WI38 (cell line): ENCODE measurements around the gene CELF1.

Experiments
- H3K4me3 ChIP-seq: 2 replicates; pipeline ENCODE4 v1.5.1; 2011; ENCODE audit warnings: low read depth, mild to moderate bottlenecking, control low read depth, low read length
- TF ChIP-seq, protein P1 (sequence below): IDR thresholded peaks from 2 replicates; pipeline ENCODE4 v1.5.1; 2012; ENCODE audit warnings: low read depth, mild to moderate bottlenecking, control low read depth, low read length

The CELF1 gene

DNA sequence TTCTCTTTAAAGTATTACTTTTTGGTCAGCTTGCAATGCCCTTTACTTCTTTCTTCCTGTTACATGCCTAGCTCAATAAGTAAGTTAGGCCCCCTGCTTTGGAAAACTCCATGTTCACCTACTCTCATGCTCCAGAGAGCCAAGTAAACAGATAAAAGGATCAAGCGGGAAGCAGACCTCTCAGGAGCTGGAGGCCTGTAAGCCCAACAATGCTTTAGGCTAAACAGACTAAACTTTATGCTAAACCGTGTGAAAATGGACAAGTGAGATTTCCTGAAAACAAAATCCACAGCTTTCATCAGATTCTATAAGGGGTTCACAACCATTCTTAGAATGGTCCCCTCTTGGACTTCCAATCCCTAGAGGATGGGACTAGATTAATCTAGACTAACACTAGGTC lies 40.2 kb downstream of the CELF1 start:
- TF ChIP-seq, protein P1, sequence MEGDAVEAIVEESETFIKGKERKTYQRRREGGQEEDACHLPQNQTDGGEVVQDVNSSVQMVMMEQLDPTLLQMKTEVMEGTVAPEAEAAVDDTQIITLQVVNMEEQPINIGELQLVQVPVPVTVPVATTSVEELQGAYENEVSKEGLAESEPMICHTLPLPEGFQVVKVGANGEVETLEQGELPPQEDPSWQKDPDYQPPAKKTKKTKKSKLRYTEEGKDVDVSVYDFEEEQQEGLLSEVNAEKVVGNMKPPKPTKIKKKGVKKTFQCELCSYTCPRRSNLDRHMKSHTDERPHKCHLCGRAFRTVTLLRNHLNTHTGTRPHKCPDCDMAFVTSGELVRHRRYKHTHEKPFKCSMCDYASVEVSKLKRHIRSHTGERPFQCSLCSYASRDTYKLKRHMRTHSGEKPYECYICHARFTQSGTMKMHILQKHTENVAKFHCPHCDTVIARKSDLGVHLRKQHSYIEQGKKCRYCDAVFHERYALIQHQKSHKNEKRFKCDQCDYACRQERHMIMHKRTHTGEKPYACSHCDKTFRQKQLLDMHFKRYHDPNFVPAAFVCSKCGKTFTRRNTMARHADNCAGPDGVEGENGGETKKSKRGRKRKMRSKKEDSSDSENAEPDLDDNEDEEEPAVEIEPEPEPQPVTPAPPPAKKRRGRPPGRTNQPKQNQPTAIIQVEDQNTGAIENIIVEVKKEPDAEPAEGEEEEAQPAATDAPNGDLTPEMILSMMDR, result no peak

DNA sequence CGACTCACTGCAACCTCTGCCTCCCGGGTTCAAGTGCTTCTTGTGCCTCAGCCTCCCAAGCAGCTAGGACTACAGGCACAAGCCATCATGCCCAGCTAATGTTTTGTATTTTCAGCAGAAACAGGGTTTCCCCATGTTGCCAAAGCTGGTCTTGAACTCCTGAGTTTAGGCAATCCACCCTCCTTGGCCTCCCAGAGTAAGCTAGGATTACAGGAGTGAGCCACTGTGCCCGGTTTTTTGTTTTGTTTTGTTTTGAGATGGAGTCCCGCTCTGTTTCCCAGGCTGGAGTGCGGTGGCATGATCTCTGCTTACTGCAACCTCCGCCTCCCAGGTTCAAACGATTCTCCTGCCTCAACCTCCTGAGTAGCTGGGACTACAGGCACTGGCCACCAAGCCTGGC lies 41.0 kb downstream of the CELF1 start:
- H3K4me3 ChIP-seq, result no peak overlapping the region

More for the DNA sequence above, 40.2 kb downstream of the CELF1 start:
- H3K4me3 ChIP-seq, result no peak overlapping the region

DNA sequence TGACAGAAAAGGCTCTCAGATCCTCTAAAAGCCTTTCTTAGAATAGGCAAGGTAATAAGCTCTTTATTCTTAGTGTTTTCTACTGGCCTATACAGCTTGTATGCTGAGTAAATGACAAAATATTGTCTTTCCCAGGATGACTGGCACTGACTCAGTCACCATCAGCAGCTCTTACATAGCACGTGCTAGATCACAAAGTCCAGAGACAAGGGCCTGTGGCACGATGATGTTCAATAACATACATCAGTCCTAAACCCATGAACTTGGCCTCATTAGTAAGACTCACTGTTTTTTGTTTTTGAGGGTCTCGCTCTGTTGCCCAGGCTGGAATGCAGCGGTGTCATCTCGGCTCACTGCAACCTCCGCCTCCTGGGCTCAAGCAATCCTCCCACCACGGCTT lies 42.7 kb downstream of the CELF1 start:
- TF ChIP-seq, protein P1, result no peak

More for the DNA sequence above, 41.0 kb downstream of the CELF1 start:
- TF ChIP-seq, protein P1, result no peak

DNA sequence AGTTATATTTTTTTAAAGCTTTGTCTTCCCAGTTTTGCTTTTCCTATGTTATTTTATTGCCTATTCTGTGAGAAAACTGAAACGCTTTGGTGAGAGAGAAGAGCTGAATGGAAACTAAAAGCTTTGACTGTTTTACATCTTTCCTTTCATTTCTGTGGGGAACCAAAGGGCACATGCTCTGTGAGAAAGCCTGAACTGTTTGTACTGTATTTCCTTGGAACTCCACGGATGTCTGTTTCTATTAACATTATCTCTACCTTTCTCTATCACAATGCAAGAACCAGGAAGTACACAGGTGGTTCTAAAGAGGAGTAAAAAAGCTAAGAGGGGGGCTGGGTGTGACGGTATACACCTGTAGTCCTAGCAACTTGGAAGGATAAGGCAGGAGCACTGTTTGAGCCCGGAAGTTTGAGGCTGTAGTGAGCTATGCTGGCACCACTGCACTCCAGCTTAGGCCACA lies 43.8 kb downstream of the CELF1 start:
- TF ChIP-seq, protein P1, result no peak
- no peak overlapping the region for H3K4me3 ChIP-seq

More for the DNA sequence above, 42.7 kb downstream of the CELF1 start:
- H3K4me3 ChIP-seq, result no peak overlapping the region

DNA sequence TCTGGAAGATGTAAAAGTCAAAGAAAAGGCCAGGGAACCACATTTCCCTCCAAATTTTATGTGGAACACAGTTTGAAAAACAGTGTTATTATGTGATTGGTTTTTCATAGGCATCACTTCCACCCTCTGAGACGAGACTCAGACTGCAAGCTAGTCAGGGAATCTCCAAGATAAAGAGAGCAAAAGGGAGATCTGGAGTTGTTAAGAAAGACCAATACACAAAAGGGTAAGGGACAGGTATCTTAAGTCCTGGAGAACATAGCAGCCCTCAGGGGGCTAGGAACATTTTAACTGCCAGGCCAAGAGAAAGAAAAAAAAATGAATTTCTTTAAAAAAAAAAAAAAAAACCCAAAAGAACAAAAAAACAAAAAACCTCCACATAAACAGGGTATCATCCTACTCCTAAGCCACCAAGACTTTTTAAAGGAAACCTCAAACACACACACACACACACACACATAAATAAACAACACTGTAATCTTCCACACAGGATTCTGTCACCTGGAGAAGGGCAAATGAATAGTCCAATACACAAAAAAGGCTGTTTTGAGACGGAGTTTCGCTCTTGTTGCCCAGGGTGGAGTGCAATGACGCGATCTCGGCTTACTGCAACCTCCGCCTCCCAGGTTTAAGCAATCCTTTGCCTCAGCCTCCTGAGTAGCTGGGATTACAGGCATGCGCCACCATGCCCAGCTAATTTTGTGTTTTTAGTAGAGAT lies 44.5 kb downstream of the CELF1 start:
- H3K4me3 ChIP-seq, result no peak overlapping the region
- TF ChIP-seq, protein P1, result no peak

DNA sequence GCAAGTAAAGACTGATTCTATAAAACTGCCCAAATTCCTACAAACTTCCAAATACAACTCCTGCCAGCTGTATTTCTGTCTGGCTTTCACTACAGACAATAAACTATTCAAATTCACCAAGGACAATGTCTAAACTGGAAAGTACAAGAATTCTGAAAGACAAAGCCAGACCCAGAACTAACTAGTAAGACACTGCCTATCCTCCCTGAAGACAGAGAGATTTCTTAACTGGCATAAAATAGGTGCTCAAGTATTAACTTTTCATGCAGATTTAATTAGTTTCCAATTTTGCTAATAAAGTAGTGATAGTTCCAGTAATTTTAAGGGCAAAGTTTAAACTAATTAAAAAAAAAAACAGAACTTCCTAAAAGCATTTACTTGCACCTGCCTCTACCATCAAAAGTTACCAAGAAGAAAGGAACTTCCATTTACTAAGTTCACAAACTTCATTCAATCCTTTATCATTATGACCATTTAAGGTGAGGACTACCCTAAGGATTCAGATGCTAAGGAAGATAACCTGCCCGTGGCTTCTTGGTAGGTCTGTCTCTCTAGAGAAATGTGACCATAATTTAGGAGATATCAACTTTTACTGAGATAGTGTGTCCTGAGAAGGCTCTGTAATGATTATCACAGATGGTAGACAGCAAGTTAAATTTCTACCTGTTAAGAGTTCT lies 45.2 kb downstream of the CELF1 start:
- no peak overlapping the region for H3K4me3 ChIP-seq
- TF ChIP-seq, protein P1, result no peak

DNA sequence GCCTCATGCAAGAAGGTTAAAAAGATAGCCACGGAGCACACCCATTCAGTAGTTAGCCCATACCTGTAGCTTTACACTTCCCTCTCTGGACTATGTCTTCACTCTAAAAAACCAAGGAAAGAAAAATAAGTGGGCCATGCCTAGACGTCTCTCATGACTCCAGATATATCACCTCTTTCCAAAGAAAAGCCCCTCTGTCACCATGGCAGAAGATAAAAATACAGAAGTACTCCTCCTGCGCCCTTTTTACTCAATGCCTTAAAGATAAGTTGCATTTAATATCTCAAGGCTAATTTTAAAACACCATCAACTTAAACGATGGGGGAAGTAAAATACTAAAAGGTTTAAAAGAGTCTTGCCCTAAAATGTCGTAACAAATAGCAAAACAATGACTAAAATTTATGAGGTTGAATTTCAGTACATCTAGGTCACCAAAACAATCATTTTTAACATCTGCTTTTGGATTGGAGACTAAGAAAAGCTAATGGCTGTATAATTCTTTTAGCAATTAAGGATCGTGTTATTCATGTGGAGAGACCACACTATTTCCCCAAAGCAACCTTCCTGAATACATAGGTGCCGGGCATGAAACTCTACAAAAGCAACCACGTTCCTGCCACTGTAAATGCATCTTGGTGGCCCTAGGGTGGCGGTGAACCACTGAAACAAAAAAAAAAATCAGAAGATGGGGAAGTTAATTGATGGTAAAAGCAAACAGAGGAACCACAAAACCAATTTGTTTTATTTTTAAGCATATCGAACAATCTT lies 46.0 kb downstream of the CELF1 start:
- TF ChIP-seq, protein P1, result no peak

More for the DNA sequence above, 46.0 kb downstream of the CELF1 start:
- H3K4me3 ChIP-seq, result no peak overlapping the region
